Body of pancreas (tissue), 4 donors: Measurements from ENCODE around the gene NCOA3. TPM values are rescaled to one million over a fixed set of nuclear protein-coding genes. Genes with fewer than 3 reads are reported as not detected.
"Not testable (repeated sequence)": the region's sequence is repeated elsewhere in the genome, so short reads cannot be mapped to it uniquely, and the experiment has no call there.

Source experiments
- ATAC-seq: fragments of 150-250 bp; one replicate; pipeline ENCODE4 v1.9.1; 2016
- DNase-seq, 4 donors: peaks; one replicate each; pipeline ENCODE4 v3.0.0-alpha.2; 2019
- H3K27ac ChIP-seq, 4 donors: fragments of 200-600 bp; sonication (generic); 1 replicate in 3 of 4; 2 replicates in 1 of 4; pipeline versions ENCODE4 v1.5.1 to v1.6.1; 2016 to 2019; ENCODE audit warnings: mild to moderate bottlenecking in 1 of 4, mixed read lengths in 1 of 4, moderate library complexity in 1 of 4
- H3K27me3 ChIP-seq, 2 donors: fragments of 200-600 bp; sonication (generic); one replicate each; pipeline ENCODE4 v1.6.0; 2016; ENCODE audit warnings: mild to moderate bottlenecking in 1 of 2
- H3K36me3 ChIP-seq, 2 donors: fragments of 200-600 bp; sonication (generic); replicated peaks in 1 of 2; 2 replicates each; pipeline ENCODE4 v1.5.1; 2016; ENCODE audit warnings: low read depth in 2 of 2; ENCODE audit not compliant: insufficient read depth in 1 of 2
- H3K4me1 ChIP-seq: fragments of 200-600 bp; sonication (generic); one replicate; pipeline ENCODE4 v1.6.0; 2016
- H3K4me3 ChIP-seq, 2 donors: fragments of 200-600 bp; sonication (generic); 1 replicate in 1 of 2; 2 replicates in 1 of 2; pipeline ENCODE4 v1.5.1; 2016 to 2019
- H3K9me3 ChIP-seq, 3 donors: fragments of 200-600 bp; sonication (generic); 1 replicate in 2 of 3; 2 replicates in 1 of 3; pipeline ENCODE4 v1.5.1; 2016
- POLR2A ChIP-seq, 3 donors: fragments of 450-650 bp; IDR thresholded peaks; one replicate each; pipeline ENCODE4 v1.6.1; 2016; ENCODE audit warnings: antibody characterized with exemption in 3 of 3, mild to moderate bottlenecking in 2 of 3
- WGBS, 2 donors: methylation state at CpG; one replicate each; pipeline ENCODE4 v1.1.5; 2017; 5-methylcytosine and 5-hydroxymethylcytosine counted together
- intact Hi-C: fragments of 100-400 bp; cut with DNase I; formaldehyde crosslinking; loops from one replicate; pipeline ENCODE4 v1.15.1; 2023
- total RNA-seq, 2 donors: library from RNA; depleted of rRNA; stranded (reverse); fragments of >200 nt; gene quantifications; one replicate each; pipeline ENCODE4 v1.1.0, GENCODE V29; 2016
- TF ChIP-seq, protein P1 (sequence below), 7 experiments: fragments of 450-650 bp in 4 of 7; fragments of 200-600 bp in 3 of 7; sonication (generic) in 3 of 7; IDR thresholded peaks; one replicate each; pipeline ENCODE4 v1.5.1; 2016 to 2019; ENCODE audit warnings: antibody characterized with exemption in 7 of 7

Gene NCOA3
- total RNA-seq, 2 donors from 2014 or later: 14.8 to 17.1 TPM

DNA sequence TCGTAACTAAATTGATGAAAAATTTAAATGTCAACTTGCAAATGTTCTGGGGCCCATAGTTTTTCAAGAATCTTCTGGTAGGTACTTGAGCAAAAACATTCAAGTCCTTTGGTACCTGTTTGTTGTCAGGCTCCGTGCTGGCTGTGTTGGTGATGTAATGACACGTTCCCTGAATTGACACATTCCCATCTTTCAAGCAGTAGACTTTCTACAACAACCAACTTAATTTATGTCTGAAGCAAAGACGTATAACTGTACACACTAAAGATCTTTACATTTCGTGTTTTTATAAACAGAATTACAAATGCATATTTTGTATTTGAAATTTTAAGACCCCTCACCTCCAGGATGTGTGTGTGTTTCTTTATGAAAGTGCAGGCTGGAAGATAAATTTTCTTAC lies 49.5 kb downstream of the NCOA3 start:
- no peaks in the 10 kb centered on the region for H3K36me3 ChIP-seq
- ATAC-seq: no peak
- intact Hi-C loops: no loop called here

DNA sequence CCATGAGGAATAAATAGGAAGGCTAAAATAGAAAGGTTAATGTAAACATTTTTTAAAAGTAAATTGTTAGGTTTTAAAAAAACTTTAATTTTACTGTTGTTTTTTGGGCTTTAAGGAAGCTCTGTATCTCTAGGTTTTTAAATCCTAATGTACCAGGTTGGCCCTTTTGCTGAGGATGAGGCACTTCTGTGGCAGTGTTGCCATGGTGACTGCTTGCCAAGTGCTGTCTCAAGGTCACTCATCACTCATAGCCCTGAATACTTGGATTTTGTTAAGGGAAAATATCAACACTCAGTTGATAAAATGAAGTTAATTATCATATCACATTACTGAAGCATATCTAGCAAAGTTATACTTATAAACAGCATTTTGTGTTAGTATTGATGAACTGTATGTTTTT lies 50.2 kb downstream of the NCOA3 start:
- Histone ChIP-seq H3K27ac (no peak overlapping the region), H3K36me3 (no peaks in the 10 kb centered on the region), H3K4me1 (peaks cover 6% of the 10 kb centered on the region), H3K4me3 (no peak overlapping the region), H3K27me3 (no peaks in the 10 kb centered on the region), H3K9me3 (no peaks in the 10 kb centered on the region)
- no peak for ATAC-seq
- intact Hi-C loops: no loop called here
- peak in 3 of 4 donors; percentile 30 to 43 (median 41) for DNase-seq
- no peak for TF ChIP-seq POLR2A (IDR thresholded peaks at IDR 0.05)
- TF ChIP-seq, protein P1, sequence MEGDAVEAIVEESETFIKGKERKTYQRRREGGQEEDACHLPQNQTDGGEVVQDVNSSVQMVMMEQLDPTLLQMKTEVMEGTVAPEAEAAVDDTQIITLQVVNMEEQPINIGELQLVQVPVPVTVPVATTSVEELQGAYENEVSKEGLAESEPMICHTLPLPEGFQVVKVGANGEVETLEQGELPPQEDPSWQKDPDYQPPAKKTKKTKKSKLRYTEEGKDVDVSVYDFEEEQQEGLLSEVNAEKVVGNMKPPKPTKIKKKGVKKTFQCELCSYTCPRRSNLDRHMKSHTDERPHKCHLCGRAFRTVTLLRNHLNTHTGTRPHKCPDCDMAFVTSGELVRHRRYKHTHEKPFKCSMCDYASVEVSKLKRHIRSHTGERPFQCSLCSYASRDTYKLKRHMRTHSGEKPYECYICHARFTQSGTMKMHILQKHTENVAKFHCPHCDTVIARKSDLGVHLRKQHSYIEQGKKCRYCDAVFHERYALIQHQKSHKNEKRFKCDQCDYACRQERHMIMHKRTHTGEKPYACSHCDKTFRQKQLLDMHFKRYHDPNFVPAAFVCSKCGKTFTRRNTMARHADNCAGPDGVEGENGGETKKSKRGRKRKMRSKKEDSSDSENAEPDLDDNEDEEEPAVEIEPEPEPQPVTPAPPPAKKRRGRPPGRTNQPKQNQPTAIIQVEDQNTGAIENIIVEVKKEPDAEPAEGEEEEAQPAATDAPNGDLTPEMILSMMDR (IDR thresholded peaks at IDR 0.05): no peak

More for the DNA sequence above, 49.5 kb downstream of the NCOA3 start:
- no peaks in the 10 kb centered on the region for H3K9me3 ChIP-seq
- TF ChIP-seq POLR2A (IDR thresholded peaks at IDR 0.05): no peak
- TF ChIP-seq, protein P1 (IDR thresholded peaks at IDR 0.05): no peak
- peaks cover 6% of the 10 kb centered on the region for H3K4me1 ChIP-seq
- H3K27ac ChIP-seq: no peak overlapping the region
- no peak overlapping the region for H3K4me3 ChIP-seq
- H3K27me3 ChIP-seq: no peaks in the 10 kb centered on the region
- DNase-seq: no peak
- 78 to 79% methylated on average over 5 of the region's 5 CpGs for WGBS, 2 donors

DNA sequence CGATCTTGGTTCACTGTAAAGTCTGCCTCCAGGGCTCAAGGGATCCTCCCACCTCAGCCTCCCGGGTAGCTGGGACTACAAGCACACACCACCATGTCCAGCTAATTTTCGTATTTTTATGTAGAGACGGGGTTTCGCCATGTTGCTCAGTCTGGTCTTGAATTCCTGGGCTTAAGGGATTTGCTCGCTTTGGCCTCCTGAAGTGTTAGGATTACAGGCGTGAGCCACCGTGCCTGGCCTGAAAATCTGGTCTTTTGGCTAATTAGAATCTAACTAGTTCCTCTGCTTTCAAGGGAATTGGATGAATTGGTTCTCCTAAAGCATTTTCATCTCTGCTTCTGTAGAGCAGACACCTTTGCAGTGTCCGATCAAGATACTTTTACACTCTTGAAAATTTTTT lies 51.3 kb downstream of the NCOA3 start:
- Histone ChIP-seq H3K4me1 (peaks cover 6% of the 10 kb centered on the region), H3K4me3 (no peak overlapping the region), H3K36me3 (no peaks in the 10 kb centered on the region), H3K27ac (no peak overlapping the region), H3K9me3 (no peaks in the 10 kb centered on the region), H3K27me3 (no peaks in the 10 kb centered on the region)
- no peak for DNase-seq
- ATAC-seq: no peak
- 96% methylated on average over 5 to 9 of the region's 9 CpGs for WGBS, 2 donors
- intact Hi-C loops: no loop called here
- TF ChIP-seq, protein P1 (IDR thresholded peaks at IDR 0.05): no peak
- TF ChIP-seq POLR2A (IDR thresholded peaks at IDR 0.05): no peak

DNA sequence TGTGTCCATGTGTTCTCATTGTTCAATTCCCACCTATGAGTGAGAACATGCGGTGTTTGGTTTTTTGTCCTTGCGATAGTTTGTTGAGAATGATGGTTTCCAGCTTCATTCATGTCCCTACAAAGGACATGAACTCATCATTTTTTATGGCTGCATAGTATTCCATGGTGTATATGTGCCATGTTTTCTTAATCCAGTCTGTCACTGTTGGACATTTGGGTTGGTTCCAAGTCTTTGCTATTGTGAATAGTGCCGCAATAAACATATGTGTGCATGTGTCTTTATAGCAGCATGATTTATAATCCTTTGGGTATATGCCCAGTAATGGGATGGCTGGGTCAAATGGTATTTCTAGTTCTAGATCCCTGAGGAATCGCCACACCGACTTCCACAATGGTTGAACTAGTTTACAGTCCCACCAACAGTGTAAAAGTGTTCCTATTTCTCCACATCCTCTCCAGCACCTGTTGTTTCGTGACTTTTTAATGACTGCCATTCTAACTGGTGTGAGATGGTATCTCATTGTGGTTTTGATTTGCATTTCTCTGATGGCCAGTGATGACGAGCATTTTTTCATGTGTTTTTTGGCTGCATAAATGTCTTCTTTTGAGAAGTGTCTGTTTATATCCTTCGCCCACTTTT lies 52.0 kb downstream of the NCOA3 start:
- WGBS, 2 donors: 98 to 100% methylated on average over 1 to 5 of the region's 8 CpGs
- not testable (repeated sequence) for H3K27me3 ChIP-seq

DNA sequence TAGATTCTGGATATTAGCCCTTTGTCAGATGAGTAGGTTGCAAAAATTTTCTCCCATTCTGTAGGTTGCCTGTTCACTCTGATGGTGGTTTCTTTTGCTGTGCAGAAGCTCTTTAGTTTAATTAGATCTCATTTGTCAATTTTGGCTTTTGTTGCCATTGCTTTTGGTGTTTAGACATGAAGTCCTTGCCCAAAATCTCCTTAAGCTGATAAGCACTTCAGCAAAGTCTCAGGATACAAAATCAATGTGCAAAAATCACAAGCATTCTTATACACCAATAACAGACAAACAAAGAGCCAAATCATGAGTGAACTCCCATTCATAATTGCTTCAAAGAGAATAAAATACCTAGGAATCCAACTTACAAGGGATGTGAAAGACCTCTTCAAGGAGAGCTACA lies 52.6 kb downstream of the NCOA3 start:
- intact Hi-C loops, H3K4me3 ChIP-seq, H3K9me3 ChIP-seq, H3K27ac ChIP-seq, H3K27me3 ChIP-seq, DNase-seq, H3K36me3 ChIP-seq, ATAC-seq: not testable (repeated sequence)
- peaks cover 13% of the 10 kb centered on the region for H3K4me1 ChIP-seq

More for the DNA sequence above, 52.0 kb downstream of the NCOA3 start:
- H3K9me3 ChIP-seq, intact Hi-C loops, ATAC-seq, H3K4me3 ChIP-seq, H3K4me1 ChIP-seq, H3K36me3 ChIP-seq, DNase-seq, H3K27ac ChIP-seq: not testable (repeated sequence)

DNA sequence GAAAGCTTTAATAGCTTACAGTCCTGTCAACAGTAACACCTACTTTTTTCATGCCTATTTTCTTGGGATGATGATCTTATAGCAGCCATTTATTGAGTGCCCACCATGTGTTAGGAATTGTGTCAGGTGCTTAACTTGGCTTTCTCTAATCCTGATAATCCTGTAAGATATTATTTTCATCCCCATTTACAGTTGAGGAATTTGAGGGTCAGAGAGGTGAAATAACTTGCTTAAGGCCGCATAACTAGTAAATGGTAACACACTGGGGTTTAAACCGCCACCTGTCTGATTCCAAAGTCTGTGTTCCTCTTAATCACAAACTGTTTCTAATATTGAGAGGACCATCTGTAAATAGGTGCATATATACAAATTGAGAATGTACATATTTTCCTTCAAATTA lies 55.5 kb downstream of the NCOA3 start:
- no peak for TF ChIP-seq POLR2A (IDR thresholded peaks at IDR 0.05)
- TF ChIP-seq, protein P1 (IDR thresholded peaks at IDR 0.05): no peak
- intact Hi-C loops: no loop called here
- ATAC-seq (no peak), DNase-seq (no peak)
- no peaks in the 10 kb centered on the region for H3K27me3 ChIP-seq
- WGBS, 2 donors: 60 to 62% methylated on average over 2 of the region's 2 CpGs
- H3K9me3 ChIP-seq: no peaks in the 10 kb centered on the region
- no peaks in the 10 kb centered on the region for H3K36me3 ChIP-seq
- H3K4me3 ChIP-seq: no peak overlapping the region
- H3K27ac ChIP-seq: no peak overlapping the region
- H3K4me1 ChIP-seq: peaks cover 19% of the 10 kb centered on the region
